ENCODE measurements around the gene APOBEC3H. TPM values are rescaled to one million over a fixed set of nuclear protein-coding genes. Genes with fewer than 3 reads are reported as not detected.

The APOBEC3H gene
- total RNA-seq, 1 experiment from 2014 or later: 1.8 TPM

GRCh38 chr22:39125622-39126021 is 28.6 kb downstream of the APOBEC3H start (continued):
- TF ChIP-seq ZBTB33 (IDR thresholded peaks at IDR 0.05; ENCODE audit: extremely low read depth, insufficient replicate concordance, low read length): no peak

DNA sequence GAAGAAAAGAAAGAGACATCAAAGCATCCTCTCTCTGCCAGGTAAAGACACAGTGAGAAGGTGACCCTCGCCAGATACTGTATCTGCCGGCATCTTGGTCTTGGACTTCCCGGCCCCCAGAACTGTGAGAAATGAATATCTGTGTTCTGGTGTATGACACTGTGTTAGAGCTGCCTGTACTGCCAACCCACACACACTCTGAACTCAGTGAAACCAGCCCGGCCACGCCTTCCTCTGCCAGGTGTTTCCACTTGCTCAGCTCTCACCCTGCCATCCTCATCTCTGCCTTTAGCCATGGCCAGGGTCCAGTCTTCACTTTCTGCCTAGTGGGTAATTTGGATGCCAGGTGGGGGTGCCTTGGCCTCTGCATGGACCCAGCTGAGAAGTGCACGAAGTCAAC is 31.5 kb downstream of the APOBEC3H start:
- no peak for ATAC-seq
- intact Hi-C loops (cut with micrococcal nuclease): no loop called here

DNA sequence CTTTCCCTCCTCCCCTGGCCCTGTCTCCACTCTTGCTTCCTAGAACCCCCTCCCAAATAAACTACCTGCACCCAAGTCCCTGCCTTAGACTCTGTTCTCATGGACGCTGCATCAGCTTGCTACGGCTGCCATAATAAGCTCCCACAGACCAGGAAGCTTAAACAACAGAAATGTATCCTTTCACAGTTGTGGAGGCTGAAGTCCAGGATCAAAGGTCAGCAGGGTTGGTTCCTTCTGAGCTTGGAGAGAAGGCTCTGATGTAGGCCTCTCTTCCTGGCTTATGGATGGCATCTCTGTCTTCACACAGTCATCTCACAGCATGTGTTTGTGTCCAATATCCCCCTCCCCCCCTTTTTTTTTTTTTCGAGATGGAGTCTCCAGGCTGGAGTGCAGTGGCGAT is 32.0 kb downstream of the APOBEC3H start:
- H3K27me3 ChIP-seq (ENCODE audit: insufficient read depth, low read length): no peaks in the 10 kb centered on the region
- CTCF ChIA-PET: no interaction called here
- no peak overlapping the region for H3K4me3 ChIP-seq (replicated peaks in 1 of 2; ENCODE audit: low read depth in 1 of 2, low read length in 2 of 2)
- DNase-seq (ENCODE audit: low read depth, low spot score) (no peak), ATAC-seq (no peak)
- BruUV-seq (replicated peaks): no TSS peak
- no peaks in the 10 kb centered on the region for H3K79me2 ChIP-seq (ENCODE audit: insufficient read depth, low read length)
- no peaks in the 10 kb centered on the region for H4K20me1 ChIP-seq (ENCODE audit: insufficient read depth)
- RAD21 ChIA-PET (ENCODE audit: low non-redundant PET in 1 of 2, low total read pairs in 2 of 2, uncharacterized antibody in 2 of 2, unreplicated experiment in 2 of 2): no interaction called here
- POLR2A ChIA-PET: no interaction called here
- H2AFZ ChIP-seq (ENCODE audit: low read depth, low read length, poor library complexity, severe bottlenecking): no peak overlapping the region
- no peak overlapping the region for H3K9ac ChIP-seq (ENCODE audit: low read length)
- no peak overlapping the region for H3K27ac ChIP-seq (ENCODE audit: low read depth, low read length)
- intact Hi-C loops (cut with micrococcal nuclease): no loop called here
- no peaks in the 10 kb centered on the region; a peak in 1 of 4 replicates for H3K4me1 ChIP-seq (ENCODE audit: control insufficient read depth in 1 of 2, insufficient read depth in 2 of 2, low read length in 2 of 2)
- H3K9me2 ChIP-seq (ENCODE audit: insufficient read depth): no peaks in the 10 kb centered on the region
- H3K4me2 ChIP-seq (ENCODE audit: low read length): no peak overlapping the region
- H3K9me3 ChIP-seq (ENCODE audit: control insufficient read depth in 1 of 2, insufficient read depth in 1 of 2, low read depth in 1 of 2, low read length in 2 of 2): no peaks in the 10 kb centered on the region
- H3K36me3 ChIP-seq (ENCODE audit: control insufficient read depth in 1 of 2, insufficient read depth in 2 of 2, low read length in 2 of 2): no peaks in the 10 kb centered on the region
- no peak for TF ChIP-seq POLR2AphosphoS5 (IDR thresholded peaks at IDR 0.05; ENCODE audit: low read depth, low read length)
- no peak for TF ChIP-seq JUND (IDR thresholded peaks at IDR 0.05)
- TF ChIP-seq MAX (IDR thresholded peaks at IDR 0.05): no peak
- TF ChIP-seq ZFX (IDR thresholded peaks at IDR 0.05): no peak
- no peak for TF ChIP-seq REST (IDR thresholded peaks at IDR 0.05; ENCODE audit: low read depth)
- no peak for TF ChIP-seq ZBTB33 (IDR thresholded peaks at IDR 0.05; ENCODE audit: extremely low read depth, insufficient replicate concordance, low read length)
- TF ChIP-seq SRF (IDR thresholded peaks at IDR 0.05; ENCODE audit: low read depth): no peak
- no peak for TF ChIP-seq RAD21 (IDR thresholded peaks at IDR 0.05; ENCODE audit: low read depth)
- TF ChIP-seq TCF7L2 (IDR thresholded peaks at IDR 0.05; ENCODE audit: borderline replicate concordance, extremely low read depth, insufficient read depth, insufficient read length): no peak

More for the DNA sequence above, 31.5 kb downstream of the APOBEC3H start:
- no peaks in the 10 kb centered on the region for H3K36me3 ChIP-seq (ENCODE audit: control insufficient read depth in 1 of 2, insufficient read depth in 2 of 2, low read length in 2 of 2)
- RAD21 ChIA-PET (ENCODE audit: low non-redundant PET in 1 of 2, low total read pairs in 2 of 2, uncharacterized antibody in 2 of 2, unreplicated experiment in 2 of 2): no interaction called here
- no peak overlapping the region for H3K4me3 ChIP-seq (replicated peaks in 1 of 2; ENCODE audit: low read depth in 1 of 2, low read length in 2 of 2)
- no peaks in the 10 kb centered on the region for H3K9me3 ChIP-seq (ENCODE audit: control insufficient read depth in 1 of 2, insufficient read depth in 1 of 2, low read depth in 1 of 2, low read length in 2 of 2)
- no peak overlapping the region for H2AFZ ChIP-seq (ENCODE audit: low read depth, low read length, poor library complexity, severe bottlenecking)
- H3K79me2 ChIP-seq (ENCODE audit: insufficient read depth, low read length): no peaks in the 10 kb centered on the region
- no peaks in the 10 kb centered on the region for H3K9me2 ChIP-seq (ENCODE audit: insufficient read depth)
- BruUV-seq (replicated peaks): no TSS peak
- H3K27ac ChIP-seq (ENCODE audit: low read depth, low read length): no peak overlapping the region
- no peak for DNase-seq (ENCODE audit: low read depth, low spot score)
- no peak overlapping the region for H3K4me2 ChIP-seq (ENCODE audit: low read length)
- no peak overlapping the region for H3K9ac ChIP-seq (ENCODE audit: low read length)
- H3K27me3 ChIP-seq (ENCODE audit: insufficient read depth, low read length): no peaks in the 10 kb centered on the region
- no peaks in the 10 kb centered on the region; a peak in 1 of 4 replicates for H3K4me1 ChIP-seq (ENCODE audit: control insufficient read depth in 1 of 2, insufficient read depth in 2 of 2, low read length in 2 of 2)
- TF ChIP-seq EGR1 (IDR thresholded peaks at IDR 0.05; ENCODE audit: low read depth) (no peak), CBX3 (IDR thresholded peaks at IDR 0.05; ENCODE audit: low read depth) (no peak), ZNF274 (IDR thresholded peaks at IDR 0.05; ENCODE audit: low read depth, low read length) (no peak)
- H4K20me1 ChIP-seq (ENCODE audit: insufficient read depth): no peaks in the 10 kb centered on the region
- CTCF ChIA-PET: no interaction called here
- POLR2A ChIA-PET: no interaction called here

All from HCT116 (cell line).